Measurements from ENCODE around the gene AARSD1.

Gene AARSD1

GRCh38 chr17:42964161-42964932 lies at the start of gene AARSD1:
AARSD1 (minus strand) TSS chr17:42964454; CDS start chr17:42964440, 14 bp downstream.
- no peak for TF ChIP-seq CTCF (IDR thresholded peaks at IDR 0.05; ENCODE audit: insufficient read depth, low read length, missing control alignments)
- CTCF ChIA-PET: interaction anchor here (0.8 to 1.5 kb wide), 5 partner anchors 9 to 44 kb away, joined by 3 to 4 read pairs (median 4); no protein-coding TSS in a partner anchor
- peak; percentile 71 for DNase-seq (ENCODE audit: low read depth, low spot score)
- peak within 1 kb of the TSS; percentile 91 for H3K4me3 ChIP-seq (ENCODE audit: low read depth, low read length)
- POLR2A ChIA-PET: interaction anchor here (0.6 to 1.0 kb wide), 3 partner anchors 11 to 34 kb away, joined by 3 to 4 read pairs (median 3); partner anchors contain the start of gene RPL27

GRCh38 chr17:43013296-43013695 lies 49.0 kb upstream of the AARSD1 start:
- no peak for DNase-seq (ENCODE audit: low read depth, low spot score)
- CTCF ChIA-PET: interaction anchor here (2.6 to 4.0 kb wide), 2 partner anchors 11 to 15 kb away, joined by 10 to 16 read pairs; partner anchors contain the start of genes RND2 and RPL27
- no peak overlapping the region for H3K4me3 ChIP-seq (ENCODE audit: low read depth, low read length)
- no peak for TF ChIP-seq CTCF (IDR thresholded peaks at IDR 0.05; ENCODE audit: insufficient read depth, low read length, missing control alignments)
- POLR2A ChIA-PET: no interaction called here

GRCh38 chr17:43011728-43012472 lies 47.6 kb upstream of the AARSD1 start:
- H3K4me3 ChIP-seq (ENCODE audit: low read depth, low read length): no peak overlapping the region
- DNase-seq (ENCODE audit: low read depth, low spot score): no peak
- POLR2A ChIA-PET: interaction anchor here (0.9 kb wide), 1 partner anchor 14 kb away, joined by 4 read pairs; the partner anchor contains the start of gene RPL27
- CTCF ChIA-PET: interaction anchor here (2.6 to 4.0 kb wide), 2 partner anchors 12 to 14 kb away, joined by 10 to 16 read pairs; partner anchors contain the start of genes RND2 and RPL27
- no peak for TF ChIP-seq CTCF (IDR thresholded peaks at IDR 0.05; ENCODE audit: insufficient read depth, low read length, missing control alignments)

GRCh38 chr17:43010667-43011308 lies 46.5 kb upstream of the AARSD1 start:
- DNase-seq (ENCODE audit: low read depth, low spot score): no peak
- POLR2A ChIA-PET: no interaction called here
- no peak for TF ChIP-seq CTCF (IDR thresholded peaks at IDR 0.05; ENCODE audit: insufficient read depth, low read length, missing control alignments)
- CTCF ChIA-PET: interaction anchor here (1.0 to 4.0 kb wide), 3 partner anchors 10 to 168 kb away, joined by 3 to 16 read pairs (median 4); partner anchors contain the start of gene RND2
- H3K4me3 ChIP-seq (ENCODE audit: low read depth, low read length): no peak overlapping the region

GRCh38 chr17:43006639-43007551 lies 42.6 kb upstream of the AARSD1 start, which contains the start of gene IFI35:
IFI35 (plus strand) TSS chr17:43006784; CDS start chr17:43006948, 164 bp downstream.
- H3K4me3 ChIP-seq (ENCODE audit: low read depth, low read length): peak within 1 kb of the TSS; percentile 77
- POLR2A ChIA-PET: interaction anchor here (1.0 to 2.8 kb wide), 3 partner anchors 9 to 17 kb away, joined by 3 to 22 read pairs (median 5); partner anchors contain the start of gene RPL27
- DNase-seq (ENCODE audit: low read depth, low spot score): no peak
- CTCF ChIA-PET: interaction anchor here (1.0 to 1.9 kb wide), 4 partner anchors 9 to 308 kb away, joined by 3 to 13 read pairs (median 4); partner anchors contain the start of gene RPL27
- TF ChIP-seq CTCF (IDR thresholded peaks at IDR 0.05; ENCODE audit: insufficient read depth, low read length, missing control alignments): peak; percentile 44
